ENCODE results near the gene EVI5. TPM values are rescaled to one million over a fixed set of nuclear protein-coding genes. Genes with fewer than 3 reads are reported as not detected.

EVI5 gene
- total and polyA plus RNA-seq, 2 donors (not counting 1 experiment from before 2014, with no cell fraction given), result 1.5 to 36.3 TPM

GRCh38 chr1:92822879-92823278 is 38.0 kb upstream of the EVI5 start:
- Mint-ChIP-seq H3K9me3 (ENCODE audit: insufficient read depth) (no peaks in the 10 kb centered on the region), H3K4me1 (peaks cover 2% of the 10 kb centered on the region), H3K27ac (no peak overlapping the region), H3K4me3 (no peak overlapping the region), H3K27me3 (peaks cover 4% of the 10 kb centered on the region)
- Histone ChIP-seq H3K4me3 (ENCODE audit: control extremely low read depth in 1 of 5, extremely low read depth in 1 of 5, insufficient read depth in 1 of 5, low read depth in 2 of 5, low read length in 4 of 5) (no peak overlapping the region), H3K4me1 (ENCODE audit: control insufficient read depth in 2 of 2, insufficient read depth in 2 of 2, low read length in 2 of 2) (no peaks in the 10 kb centered on the region), H3K27ac (ENCODE audit: low read length in 2 of 2) (no peak overlapping the region), H3K27me3 (replicated peaks in 1 of 4; ENCODE audit: control extremely low read depth in 1 of 4, control insufficient read depth in 3 of 4, insufficient read depth in 4 of 4, low read length in 3 of 4) (no peaks in the 10 kb centered on the region), H3K79me2 (ENCODE audit: control insufficient read depth, insufficient read depth, low read length) (no peaks in the 10 kb centered on the region), H4K20me1 (ENCODE audit: control insufficient read depth, insufficient read depth, low read length, poor library complexity, severe bottlenecking) (no peaks in the 10 kb centered on the region), H3K9ac (ENCODE audit: low read length) (no peak overlapping the region), H3K4me2 (replicated peaks; ENCODE audit: low read depth, low read length, poor library complexity, severe bottlenecking) (no peak overlapping the region), H2AFZ (ENCODE audit: insufficient read depth, low read depth, low read length, poor library complexity, severe bottlenecking) (no peak overlapping the region), H3K9me3 (ENCODE audit: control extremely low read depth in 1 of 3, control insufficient read depth in 2 of 3, insufficient read depth in 1 of 3, low read length in 2 of 3) (no peaks in the 10 kb centered on the region), H3K36me3 (replicated peaks in 1 of 2; ENCODE audit: control extremely low read depth in 1 of 2, control insufficient read depth in 1 of 2, extremely low read depth in 1 of 2, insufficient read depth in 2 of 2, low read length in 1 of 2) (no peaks in the 10 kb centered on the region)
- intact Hi-C loops (cut with micrococcal nuclease), result no loop called here
- DNase-seq (no peak), ATAC-seq (ENCODE audit: low read depth) (no peak)
- CTCF ChIA-PET, result no interaction called here
- WGBS (ENCODE audit: insufficient coverage), result no CpG with 5 or more reads among the region's 3 CpGs
- POLR2A ChIA-PET, result no interaction called here
- TF ChIP-seq CTCF (IDR thresholded peaks at IDR 0.05) (no peak), EZH2 (IDR thresholded peaks at IDR 0.05; ENCODE audit: borderline replicate concordance, insufficient read depth, low read depth, low read length, poor library complexity, severe bottlenecking) (no peak)

- intact Hi-C loops (cut with micrococcal nuclease), result no loop called here
- Histone ChIP-seq H3K9ac (ENCODE audit: low read length) (no peak overlapping the region), H3K27me3 (replicated peaks in 1 of 4; ENCODE audit: control extremely low read depth in 1 of 4, control insufficient read depth in 3 of 4, insufficient read depth in 4 of 4, low read length in 3 of 4) (no peaks in the 10 kb centered on the region), H3K27ac (ENCODE audit: low read length in 2 of 2) (no peak overlapping the region), H3K36me3 (replicated peaks in 1 of 2; ENCODE audit: control extremely low read depth in 1 of 2, control insufficient read depth in 1 of 2, extremely low read depth in 1 of 2, insufficient read depth in 2 of 2, low read length in 1 of 2) (no peaks in the 10 kb centered on the region), H3K4me2 (replicated peaks; ENCODE audit: low read depth, low read length, poor library complexity, severe bottlenecking) (no peak overlapping the region), H3K79me2 (ENCODE audit: control insufficient read depth, insufficient read depth, low read length) (no peaks in the 10 kb centered on the region), H2AFZ (ENCODE audit: insufficient read depth, low read depth, low read length, poor library complexity, severe bottlenecking) (no peak overlapping the region), H3K4me1 (ENCODE audit: control insufficient read depth in 2 of 2, insufficient read depth in 2 of 2, low read length in 2 of 2) (no peaks in the 10 kb centered on the region), H3K4me3 (ENCODE audit: control extremely low read depth in 1 of 5, extremely low read depth in 1 of 5, insufficient read depth in 1 of 5, low read depth in 2 of 5, low read length in 4 of 5) (no peak overlapping the region), H4K20me1 (ENCODE audit: control insufficient read depth, insufficient read depth, low read length, poor library complexity, severe bottlenecking) (no peaks in the 10 kb centered on the region), H3K9me3 (ENCODE audit: control extremely low read depth in 1 of 3, control insufficient read depth in 2 of 3, insufficient read depth in 1 of 3, low read length in 2 of 3) (no peaks in the 10 kb centered on the region)
- 100% methylated on average over 1 of the region's 3 CpGs for WGBS (ENCODE audit: insufficient coverage)
- DNase-seq (no peak), ATAC-seq (ENCODE audit: low read depth) (no peak)
- no peaks in the 10 kb centered on the region for H3K9me3 Mint-ChIP-seq (ENCODE audit: insufficient read depth)
- H3K4me3 Mint-ChIP-seq, result no peak overlapping the region
- ChIA-PET CTCF (interaction anchor here (1.4 to 7.3 kb wide), 4 partner anchors 11 to 511 kb away, joined by 5 to 168 read pairs (median 26); partner anchors contain the start of gene RPL5), POLR2A (interaction anchor here (0.6 kb wide), 1 partner anchor 19 kb away, joined by 4 read pairs; no protein-coding TSS in a partner anchor)
- H3K27ac Mint-ChIP-seq, result no peak overlapping the region
- TF ChIP-seq CTCF (IDR thresholded peaks at IDR 0.05) (no peak), EZH2 (IDR thresholded peaks at IDR 0.05; ENCODE audit: borderline replicate concordance, insufficient read depth, low read depth, low read length, poor library complexity, severe bottlenecking) (no peak)
- peaks cover 4% of the 10 kb centered on the region for H3K27me3 Mint-ChIP-seq
- H3K4me1 Mint-ChIP-seq, result peaks cover 2% of the 10 kb centered on the region
Observed at GRCh38 chr1:92820551-92820950, 35.6 kb upstream of the EVI5 start.

Data from B cell (primary cell).